T1000 (cell line): ENCODE measurements around the gene UBXN7.
"Not testable (repeated sequence)": the region's sequence is repeated elsewhere in the genome, so short reads cannot be mapped to it uniquely, and the experiment has no call there.

Experiments
- DNase-seq: peaks from one replicate; lab custom pipeline; 2025; ENCODE audit warnings: mixed read lengths; lab: John Stamatoyannopoulos, UW

UBXN7 gene

GRCh38 chr3:196419386-196419785 is 12.8 kb downstream of the UBXN7 start:
- DNase-seq = no peak

GRCh38 chr3:196418601-196419000 is 13.6 kb downstream of the UBXN7 start:
- no peak for DNase-seq

GRCh38 chr3:196414469-196414868 is 17.8 kb downstream of the UBXN7 start:
- no peak for DNase-seq

GRCh38 chr3:196412704-196413103 is 19.5 kb downstream of the UBXN7 start:
- no peak for DNase-seq

- DNase-seq = no peak
These were observed 22.8 kb downstream of the UBXN7 start for GRCh38 chr3:196409409-196409808.

- DNase-seq = no peak
These were observed 23.5 kb downstream of the UBXN7 start for GRCh38 chr3:196408565-196409300.

- DNase-seq = peak; percentile 3
These were observed 25.3 kb downstream of the UBXN7 start for GRCh38 chr3:196406811-196407470.

- no peak for DNase-seq
These were observed 31.9 kb downstream of the UBXN7 start for GRCh38 chr3:196400331-196400730.

- DNase-seq = no peak
These were observed 32.7 kb downstream of the UBXN7 start for GRCh38 chr3:196399485-196399945.

GRCh38 chr3:196398782-196399181 is 33.4 kb downstream of the UBXN7 start:
- no peak for DNase-seq

- no peak for DNase-seq
These were observed 34.3 kb downstream of the UBXN7 start for GRCh38 chr3:196397941-196398340.

GRCh38 chr3:196390116-196390515 is 42.1 kb downstream of the UBXN7 start:
- no peak for DNase-seq

- no peak for DNase-seq
These were observed 43.3 kb downstream of the UBXN7 start for GRCh38 chr3:196388956-196389355.

GRCh38 chr3:196387941-196388340 is 44.3 kb downstream of the UBXN7 start:
- DNase-seq = not testable (repeated sequence)

- not testable (repeated sequence) for DNase-seq
These were observed 45.4 kb downstream of the UBXN7 start for GRCh38 chr3:196386797-196387196.

GRCh38 chr3:196386034-196386433 is 46.2 kb downstream of the UBXN7 start:
- not testable (repeated sequence) for DNase-seq

- DNase-seq = not testable (repeated sequence)
These were observed 46.8 kb downstream of the UBXN7 start for GRCh38 chr3:196385446-196385845.

- no peak for DNase-seq
These were observed 53.9 kb downstream of the UBXN7 start for GRCh38 chr3:196378146-196378841.

- DNase-seq = no peak
These were observed 54.9 kb downstream of the UBXN7 start for GRCh38 chr3:196377321-196377720.

GRCh38 chr3:196365736-196366135 is 66.5 kb downstream of the UBXN7 start:
- no peak for DNase-seq

- DNase-seq = no peak
These were observed 71.6 kb downstream of the UBXN7 start for GRCh38 chr3:196360586-196360985.

- not testable (repeated sequence) for DNase-seq
These were observed 73.7 kb downstream of the UBXN7 start for GRCh38 chr3:196358540-196358939.

- DNase-seq = no peak
These were observed 74.3 kb downstream of the UBXN7 start for GRCh38 chr3:196357905-196358304.
